NB4 (cell line): ENCODE results near the gene NRARP.

Experiments used
- DNase-seq: peaks from one replicate; pipeline ENCODE4 v3.0.0; 2010; ENCODE audit warnings: low read depth
- H3K4me3 ChIP-seq: one replicate; pipeline ENCODE4 v1.5.1; 2011; ENCODE audit warnings: mild to moderate bottlenecking, low read depth, low read length, moderate library complexity
- MYC ChIP-seq: IDR thresholded peaks from 2 replicates; pipeline ENCODE4 v1.6.1; 2011; ENCODE audit warnings: low read depth, low read length
- POLR2A ChIP-seq: IDR thresholded peaks from 2 replicates; pipeline ENCODE4 v1.6.1; 2011; ENCODE audit warnings: mild to moderate bottlenecking; ENCODE audit not compliant: insufficient read length; ENCODE audit errors: extremely low read depth
- TF ChIP-seq, protein P1 (sequence below): IDR thresholded peaks from 2 replicates; pipeline ENCODE4 v1.6.1; 2011; ENCODE audit warnings: low read depth, low read length
- TF ChIP-seq, protein P2 (sequence below): IDR thresholded peaks from one replicate; pipeline ENCODE4 v1.5.1; 2012; ENCODE audit warnings: low read depth, low read length

NRARP gene

GRCh38 chr9:137306066-137306849 lies 4.2 kb upstream of the NRARP start:
- no peak for DNase-seq
- TF ChIP-seq, protein P1, sequence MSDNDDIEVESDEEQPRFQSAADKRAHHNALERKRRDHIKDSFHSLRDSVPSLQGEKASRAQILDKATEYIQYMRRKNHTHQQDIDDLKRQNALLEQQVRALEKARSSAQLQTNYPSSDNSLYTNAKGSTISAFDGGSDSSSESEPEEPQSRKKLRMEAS = no peak
- TF ChIP-seq POLR2A (no peak), MYC (no peak)
- no peak overlapping the region for H3K4me3 ChIP-seq

GRCh38 chr9:137305798-137306065 lies 3.7 kb upstream of the NRARP start:
- DNase-seq = no peak
- no peak overlapping the region for H3K4me3 ChIP-seq
- TF ChIP-seq POLR2A (no peak), MYC (no peak)
- TF ChIP-seq, protein P1 = no peak
- TF ChIP-seq, protein P2, sequence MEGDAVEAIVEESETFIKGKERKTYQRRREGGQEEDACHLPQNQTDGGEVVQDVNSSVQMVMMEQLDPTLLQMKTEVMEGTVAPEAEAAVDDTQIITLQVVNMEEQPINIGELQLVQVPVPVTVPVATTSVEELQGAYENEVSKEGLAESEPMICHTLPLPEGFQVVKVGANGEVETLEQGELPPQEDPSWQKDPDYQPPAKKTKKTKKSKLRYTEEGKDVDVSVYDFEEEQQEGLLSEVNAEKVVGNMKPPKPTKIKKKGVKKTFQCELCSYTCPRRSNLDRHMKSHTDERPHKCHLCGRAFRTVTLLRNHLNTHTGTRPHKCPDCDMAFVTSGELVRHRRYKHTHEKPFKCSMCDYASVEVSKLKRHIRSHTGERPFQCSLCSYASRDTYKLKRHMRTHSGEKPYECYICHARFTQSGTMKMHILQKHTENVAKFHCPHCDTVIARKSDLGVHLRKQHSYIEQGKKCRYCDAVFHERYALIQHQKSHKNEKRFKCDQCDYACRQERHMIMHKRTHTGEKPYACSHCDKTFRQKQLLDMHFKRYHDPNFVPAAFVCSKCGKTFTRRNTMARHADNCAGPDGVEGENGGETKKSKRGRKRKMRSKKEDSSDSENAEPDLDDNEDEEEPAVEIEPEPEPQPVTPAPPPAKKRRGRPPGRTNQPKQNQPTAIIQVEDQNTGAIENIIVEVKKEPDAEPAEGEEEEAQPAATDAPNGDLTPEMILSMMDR = no peak

- no peak overlapping the region for H3K4me3 ChIP-seq
- TF ChIP-seq POLR2A (no peak), MYC (no peak)
- TF ChIP-seq, protein P2 = no peak
- TF ChIP-seq, protein P1 = no peak
- DNase-seq = no peak
Measured at GRCh38 chr9:137305060-137305797, 3.2 kb upstream of the NRARP start.

DNA sequence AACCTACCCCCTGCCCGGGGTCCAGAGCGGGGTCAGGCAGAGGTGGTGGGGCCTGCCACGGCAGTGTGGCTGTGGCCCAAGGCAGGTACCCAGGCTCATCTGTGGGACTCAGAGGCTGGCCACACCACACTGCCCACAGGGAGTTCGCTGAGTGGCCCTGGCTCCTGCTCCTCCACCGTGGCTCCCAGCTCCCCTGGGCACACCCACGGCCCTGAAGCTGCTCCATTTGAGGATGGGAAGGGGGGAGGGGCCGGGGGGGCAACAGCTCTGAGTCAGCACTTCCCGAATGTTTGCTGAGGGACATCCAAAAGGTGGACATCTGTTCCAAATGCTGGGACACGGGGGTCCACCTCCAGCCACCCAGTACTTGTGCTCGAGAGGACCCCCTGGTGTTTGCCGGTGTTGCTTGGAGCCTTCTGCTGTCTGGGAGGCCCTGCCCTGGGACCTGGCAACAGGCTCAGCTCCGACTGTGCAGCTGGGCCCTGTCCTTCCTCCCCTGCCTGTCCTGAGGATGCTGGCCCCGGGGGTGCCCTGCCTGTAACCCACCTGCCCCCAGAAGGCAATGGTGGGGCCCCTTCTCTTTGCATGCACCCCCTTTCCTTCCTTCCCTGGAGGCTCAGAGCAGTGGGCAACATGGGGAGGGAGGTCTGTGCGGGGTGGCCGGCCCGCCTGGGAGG lies 2.5 kb upstream of the NRARP start:
- TF ChIP-seq, protein P2 = no peak
- no peak for TF ChIP-seq POLR2A
- no peak for TF ChIP-seq MYC
- TF ChIP-seq, protein P1 = no peak
- no peak for DNase-seq
- H3K4me3 ChIP-seq = no peak overlapping the region

DNA sequence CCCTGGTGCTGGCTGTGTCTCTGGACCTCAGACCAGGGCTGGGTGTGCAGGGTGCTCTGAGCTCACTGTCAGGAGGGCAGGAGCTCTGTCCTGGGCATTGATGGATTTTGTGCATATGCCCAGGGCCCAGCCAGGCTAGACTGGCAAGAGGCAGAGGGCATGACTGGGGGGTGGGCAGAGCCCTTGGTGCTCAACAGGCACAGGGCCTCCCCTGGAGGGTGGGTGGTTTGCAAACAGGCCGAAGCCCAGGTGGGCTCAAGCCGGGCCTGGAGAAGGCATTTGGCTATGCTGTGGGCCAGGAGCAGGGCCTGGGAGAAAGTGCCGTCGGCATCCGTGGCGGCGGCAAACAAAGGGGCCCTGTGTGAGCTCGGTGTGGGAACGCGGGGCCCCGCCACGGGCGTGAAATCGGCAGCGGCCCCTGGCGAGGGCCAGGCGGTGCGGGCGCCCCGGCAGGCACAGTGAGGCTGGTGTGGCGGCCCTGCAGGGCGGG lies 1.9 kb upstream of the NRARP start:
- no peak overlapping the region for H3K4me3 ChIP-seq
- TF ChIP-seq POLR2A = no peak
- DNase-seq = no peak

- H3K4me3 ChIP-seq = no peak overlapping the region
- DNase-seq = peak; percentile 62
- TF ChIP-seq POLR2A (no peak), MYC (no peak)
- TF ChIP-seq, protein P2 = no peak
- TF ChIP-seq, protein P1 = no peak; the same call in 1 of the 2 replicates
Measured at GRCh38 chr9:137303151-137303892, 1.3 kb upstream of the NRARP start.
